H9 (cell line): Measurements from ENCODE around the gene WWC2. TPM values are rescaled to one million over a fixed set of nuclear protein-coding genes. Genes with fewer than 3 reads are reported as not detected.

Experiments
- DNase-seq: peaks from one replicate; pipeline ENCODE4 v3.0.0-alpha.2; 2017
- H2AFZ ChIP-seq: one replicate; pipeline ENCODE4 v1.6.1; 2013; ENCODE audit warnings: mild to moderate bottlenecking, low read length, control low read depth, moderate library complexity
- H2AK5ac ChIP-seq: 2 replicates; pipeline ENCODE4 v1.6.1; 2013; ENCODE audit warnings: low read length, control low read depth, mixed read lengths; ENCODE audit not compliant: insufficient read length
- H2BK120ac ChIP-seq: one replicate; pipeline ENCODE4 v1.6.1; 2013; ENCODE audit warnings: low read depth, mild to moderate bottlenecking, low read length, control low read depth, inconsistent platforms; ENCODE audit not compliant: poor library complexity, severe bottlenecking
- H2BK12ac ChIP-seq: 2 replicates; pipeline ENCODE4 v1.6.1; 2013; ENCODE audit warnings: low read length, control low read depth, mixed read lengths, low read depth; ENCODE audit not compliant: insufficient read length
- H2BK15ac ChIP-seq: 2 replicates; pipeline ENCODE4 v1.6.1; 2013; ENCODE audit warnings: low read depth, low read length, control low read depth
- H2BK20ac ChIP-seq: one replicate; pipeline ENCODE4 v1.6.1; 2013; ENCODE audit warnings: low read depth, mild to moderate bottlenecking, low read length, control low read depth, inconsistent platforms; ENCODE audit not compliant: poor library complexity, severe bottlenecking
- H2BK5ac ChIP-seq: 2 replicates; pipeline ENCODE4 v1.6.1; 2013; ENCODE audit warnings: low read length, control low read depth, mixed read lengths; ENCODE audit not compliant: insufficient read length
- H3K14ac ChIP-seq: 2 replicates; pipeline ENCODE4 v1.6.1; 2013; ENCODE audit warnings: low read length, control low read depth; ENCODE audit not compliant: insufficient read depth
- H3K18ac ChIP-seq: 2 replicates; pipeline ENCODE4 v1.6.1; 2013; ENCODE audit warnings: low read depth, mild to moderate bottlenecking, mixed read lengths, low read length, control low read depth; ENCODE audit not compliant: insufficient read length
- H3K23ac ChIP-seq: 2 replicates; pipeline ENCODE4 v1.6.1; 2013; ENCODE audit warnings: low read length, control low read depth, mixed read lengths, low read depth; ENCODE audit not compliant: insufficient read length
- H3K23me2 ChIP-seq: 2 replicates; pipeline ENCODE4 v1.6.1; 2013; ENCODE audit warnings: low read depth, mild to moderate bottlenecking, mixed read lengths, low read length, control low read depth; ENCODE audit not compliant: insufficient read length, poor library complexity, severe bottlenecking
- H3K27ac ChIP-seq: 2 replicates; pipeline ENCODE4 v1.5.1; 2013; ENCODE audit warnings: low read length, control low read depth, mixed read lengths, low read depth; ENCODE audit not compliant: insufficient read length
- H3K27me3 ChIP-seq: 2 replicates; pipeline ENCODE4 v1.6.1; 2013; ENCODE audit warnings: low read length, control low read depth, inconsistent platforms; ENCODE audit not compliant: insufficient read depth
- H3K4ac ChIP-seq: 2 replicates; pipeline ENCODE4 v1.6.1; 2013; ENCODE audit warnings: low read depth, mild to moderate bottlenecking, control low read depth, inconsistent platforms, low read length, moderate library complexity
- H3K4me1 ChIP-seq: 2 replicates; pipeline ENCODE4 v1.6.1; 2013; ENCODE audit warnings: low read length, control low read depth, inconsistent platforms; ENCODE audit not compliant: insufficient read depth
- H3K4me2 ChIP-seq: 2 replicates; pipeline ENCODE4 v1.6.1; 2013; ENCODE audit warnings: low read length, control low read depth, mixed read lengths; ENCODE audit not compliant: insufficient read length, insufficient read depth
- H3K56ac ChIP-seq: 2 replicates; pipeline ENCODE4 v1.6.1; 2013; ENCODE audit warnings: low read depth, mild to moderate bottlenecking, mixed read lengths, low read length, control low read depth; ENCODE audit not compliant: insufficient read length
- H3K79me1 ChIP-seq: 2 replicates; pipeline ENCODE4 v1.6.1; 2013; ENCODE audit warnings: low read depth, mild to moderate bottlenecking, moderate library complexity, low read length, control low read depth, inconsistent platforms; ENCODE audit not compliant: insufficient read depth, poor library complexity, severe bottlenecking
- H3K79me2 ChIP-seq: 2 replicates; pipeline ENCODE4 v1.6.1; 2013; ENCODE audit warnings: low read length, control low read depth, inconsistent platforms; ENCODE audit not compliant: insufficient read depth
- H3K9ac ChIP-seq: 2 replicates; pipeline ENCODE4 v1.6.1; 2013; ENCODE audit warnings: low read length, control low read depth, mixed read lengths; ENCODE audit not compliant: insufficient read length; ENCODE audit errors: extremely low read depth
- H3K9me3 ChIP-seq: one replicate; pipeline ENCODE4 v1.6.1; 2013; ENCODE audit warnings: low read depth, low read length, inconsistent platforms; ENCODE audit not compliant: control insufficient read depth
- H3T11ph ChIP-seq: one replicate; pipeline ENCODE4 v1.6.1; 2013; ENCODE audit warnings: mild to moderate bottlenecking, low read length, control low read depth, inconsistent platforms
- H4K20me1 ChIP-seq: one replicate; pipeline ENCODE4 v1.6.1; 2013; ENCODE audit not compliant: control insufficient read depth, insufficient read length, insufficient read depth
- H4K5ac ChIP-seq: 2 replicates; pipeline ENCODE4 v1.6.1; 2013; ENCODE audit warnings: low read depth, mild to moderate bottlenecking, mixed read lengths, low read length, control low read depth; ENCODE audit not compliant: insufficient read length
- H4K8ac ChIP-seq: replicated peaks from 2 replicates; pipeline ENCODE4 v1.6.1; 2013; ENCODE audit warnings: low read length, control low read depth, mixed read lengths, low read depth; ENCODE audit not compliant: insufficient read length
- H4K91ac ChIP-seq: 2 replicates; pipeline ENCODE4 v1.6.1; 2013; ENCODE audit warnings: low read depth, mild to moderate bottlenecking, moderate library complexity, mixed read lengths, low read length, control low read depth; ENCODE audit not compliant: insufficient read length
- H3K27ac Mint-ChIP-seq, 3 experiments: 2 replicates in 2 of 3; 3 replicates in 1 of 3; pipeline ENCODE4 v1.8.0; 2020 to 2021; ENCODE audit warnings: mixed read lengths in 3 of 3, mild to moderate bottlenecking in 1 of 3, moderate library complexity in 1 of 3
- H3K27me3 Mint-ChIP-seq: 2 replicates; pipeline ENCODE4 v1.8.0; 2021; ENCODE audit warnings: low read depth, mild to moderate bottlenecking, moderate library complexity, mixed read lengths
- H3K36me3 Mint-ChIP-seq, 3 experiments: 2 replicates in 2 of 3; 3 replicates in 1 of 3; pipeline ENCODE4 v1.8.0; 2020 to 2021; ENCODE audit warnings: low read depth in 3 of 3, mixed read lengths in 3 of 3; ENCODE audit not compliant: insufficient read depth in 1 of 3
- H3K4me1 Mint-ChIP-seq, 2 experiments: 2 replicates each; pipeline ENCODE4 v1.8.0; 2020; ENCODE audit warnings: mixed read lengths in 2 of 2
- H3K4me3 Mint-ChIP-seq, 2 experiments: 2 replicates in 1 of 2; 3 replicates in 1 of 2; pipeline ENCODE4 v1.8.0; 2020 to 2021; ENCODE audit warnings: mild to moderate bottlenecking in 2 of 2, mixed read lengths in 2 of 2, moderate library complexity in 1 of 2
- H3K9me3 Mint-ChIP-seq, 2 experiments: 2 replicates in 1 of 2; 3 replicates in 1 of 2; pipeline ENCODE4 v1.8.0; 2020; ENCODE audit warnings: mild to moderate bottlenecking in 2 of 2, mixed read lengths in 2 of 2, moderate library complexity in 1 of 2
- CTCF ChIP-seq: fragments of 200-600 bp; sonication (generic); conservative IDR thresholded peaks from 3 replicates; pipeline ENCODE4 v1.8.0; 2021; ENCODE audit warnings: antibody characterized with exemption, mild to moderate bottlenecking
- WGBS: extraction: QIAGEN DNeasy Blood & Tissue Kit; methylation state at CpG from one replicate; pipeline ENCODE4 v1.1.7; 2013; ENCODE audit warnings: missing lambda C conversion rate, low lambda C conversion rate, mixed read lengths; ENCODE audit not compliant: insufficient read length; ENCODE audit errors: extremely low coverage; 5-methylcytosine and 5-hydroxymethylcytosine counted together
- total RNA-seq: library from RNA; stranded (reverse); gene quantifications from 2 replicates; pipeline ENCODE4 v1.2.1, GENCODE V29; 2021

WWC2 gene
- total RNA-seq, 1 experiment from 2014 or later: 106 TPM

GRCh38 chr4:183201331-183201730 lies 102.3 kb downstream of the WWC2 start:
- DNase-seq: no peak
- H2BK20ac ChIP-seq: no peak overlapping the region
- no peaks in the 10 kb centered on the region for H3K9me3 Mint-ChIP-seq
- H3K27ac Mint-ChIP-seq: no peak overlapping the region
- TF ChIP-seq CTCF: no peak
- H4K20me1 ChIP-seq: no peaks in the 10 kb centered on the region
- no peak overlapping the region for H3K9ac ChIP-seq
- no peak overlapping the region for H2AFZ ChIP-seq
- H3K18ac ChIP-seq: no peak overlapping the region
- H2BK15ac ChIP-seq: no peak overlapping the region
- WGBS: no CpG with 5 or more reads among the region's 4 CpGs
- H3K56ac ChIP-seq: no peak overlapping the region
- H3K36me3 Mint-ChIP-seq: peaks cover 11 to 14% (median 12%) of the 10 kb centered on the region in 3 experiments; a peak in 6 of 7 replicates
- H3K14ac ChIP-seq: no peak overlapping the region
- H3K27ac ChIP-seq: no peak overlapping the region
- no peak overlapping the region for H4K91ac ChIP-seq
- H2AK5ac ChIP-seq: no peak overlapping the region
- H3T11ph ChIP-seq: no peak overlapping the region
- H3K27me3 ChIP-seq: no peaks in the 10 kb centered on the region
- no peaks in the 10 kb centered on the region for H3K27me3 Mint-ChIP-seq
- H3K79me1 ChIP-seq: peaks cover 8% of the 10 kb centered on the region
- H3K23me2 ChIP-seq: no peaks in the 10 kb centered on the region
- no peak overlapping the region for H3K4me2 ChIP-seq
- no peak overlapping the region for H2BK5ac ChIP-seq
- peaks cover 10% of the 10 kb centered on the region; the same call in 1 of the 2 replicates for H3K79me2 ChIP-seq
- H4K5ac ChIP-seq: no peak overlapping the region
- H4K8ac ChIP-seq: no peak overlapping the region
- H3K9me3 ChIP-seq: no peaks in the 10 kb centered on the region
- no peak overlapping the region for H3K23ac ChIP-seq
- H3K4me1 ChIP-seq: no peaks in the 10 kb centered on the region; the same call in 1 of the 2 replicates
- H3K4me3 Mint-ChIP-seq: no peak overlapping the region
- H3K4ac ChIP-seq: no peak overlapping the region
- H2BK12ac ChIP-seq: no peak overlapping the region
- H2BK120ac ChIP-seq: no peak overlapping the region
- peaks cover 26 to 27% of the 10 kb centered on the region in 2 experiments for H3K4me1 Mint-ChIP-seq
